GM23338 (cell line): ENCODE data around the gene RNASE8. TPM values are rescaled to one million over a fixed set of nuclear protein-coding genes. Genes with fewer than 3 reads are reported as not detected.

Source experiments
- ATAC-seq: fragments of 200-7000 bp; cut with Tn5 transposase; 3 replicates; pipeline ENCODE4 v1.9.1; 2020
- DNase-seq: peaks from one replicate; pipeline ENCODE4 v3.0.0-alpha.2; 2015; ENCODE audit warnings: low spot score
- H2AFZ ChIP-seq: fragments of 200-600 bp; sonication (generic); 2 replicates; pipeline ENCODE4 v1.8.0; 2016; ENCODE audit warnings: antibody characterized with exemption, mild to moderate bottlenecking, moderate library complexity
- H3F3A ChIP-seq: fragments of 200-600 bp; sonication (generic); replicated peaks from 2 replicates; pipeline ENCODE4 v1.8.0; 2017; ENCODE audit warnings: antibody characterized with exemption, mixed run types, low read depth
- H3K27ac ChIP-seq: fragments of 200-600 bp; sonication (generic); 2 replicates; pipeline ENCODE4 v1.6.1; 2016; ENCODE audit warnings: low read depth
- H3K27me3 ChIP-seq: fragments of 200-600 bp; sonication (generic); 2 replicates; pipeline ENCODE4 v1.8.0; 2016; ENCODE audit warnings: mild to moderate bottlenecking, mixed run types, moderate library complexity; ENCODE audit not compliant: insufficient read depth
- H3K36me3 ChIP-seq: fragments of 200-600 bp; sonication (generic); 2 replicates; pipeline ENCODE4 v1.8.0; 2016; ENCODE audit warnings: mild to moderate bottlenecking; ENCODE audit not compliant: insufficient read depth
- H3K4me1 ChIP-seq: fragments of 200-600 bp; sonication (generic); 2 replicates; pipeline ENCODE4 v1.8.0; 2016; ENCODE audit warnings: mild to moderate bottlenecking, moderate library complexity; ENCODE audit not compliant: insufficient read depth
- H3K4me2 ChIP-seq: fragments of 200-600 bp; sonication (generic); 2 replicates; pipeline ENCODE4 v1.7.1; 2017; ENCODE audit warnings: mixed run types
- H3K4me3 ChIP-seq: fragments of 200-600 bp; sonication (generic); 2 replicates; pipeline ENCODE4 v1.6.1; 2016; ENCODE audit warnings: mixed run types
- H3K79me2 ChIP-seq: fragments of 200-600 bp; sonication (generic); replicated peaks from 2 replicates; pipeline ENCODE4 v1.8.0; 2017; ENCODE audit warnings: mild to moderate bottlenecking; ENCODE audit not compliant: insufficient read depth
- H3K9me2 ChIP-seq: fragments of 200-600 bp; sonication (generic); 2 replicates; pipeline ENCODE4 v1.8.0; 2017; ENCODE audit not compliant: insufficient read depth
- H4K20me1 ChIP-seq: fragments of 200-600 bp; sonication (generic); replicated peaks from 2 replicates; pipeline ENCODE4 v1.8.0; 2017; ENCODE audit warnings: mild to moderate bottlenecking; ENCODE audit not compliant: insufficient read depth
- H3K27ac Mint-ChIP-seq: 2 replicates; pipeline ENCODE4 v1.8.0; 2020; ENCODE audit warnings: inconsistent platforms, mild to moderate bottlenecking, moderate library complexity, mixed read lengths
- H3K27me3 Mint-ChIP-seq: 3 replicates; pipeline ENCODE4 v1.8.0; 2022; ENCODE audit warnings: low read depth, mild to moderate bottlenecking, moderate library complexity, mixed read lengths, inconsistent platforms; ENCODE audit not compliant: insufficient read depth, poor library complexity
- H3K36me3 Mint-ChIP-seq: 3 replicates; pipeline ENCODE4 v1.8.0; 2021; ENCODE audit warnings: low read depth, mild to moderate bottlenecking, inconsistent platforms, moderate library complexity, mixed read lengths
- H3K4me1 Mint-ChIP-seq: 3 replicates; pipeline ENCODE4 v1.8.0; 2020; ENCODE audit warnings: mild to moderate bottlenecking, inconsistent platforms, mixed read lengths
- H3K4me3 Mint-ChIP-seq: 3 replicates; pipeline ENCODE4 v1.8.0; 2021; ENCODE audit warnings: moderate library complexity, mild to moderate bottlenecking, inconsistent platforms, mixed read lengths
- H3K9me3 Mint-ChIP-seq: 3 replicates; pipeline ENCODE4 v1.8.0; 2020; ENCODE audit warnings: moderate library complexity, mild to moderate bottlenecking, inconsistent platforms, mixed read lengths
- CREB1 ChIP-seq: fragments of 250-450 bp; sonication (Bioruptor Pico); IDR thresholded peaks from 2 replicates; pipeline ENCODE4 v1.5.0; 2020; ENCODE audit warnings: low read depth, mild to moderate bottlenecking, moderate library complexity
- CTCF ChIP-seq, 2 experiments: fragments of 200-600 bp in 1 of 2; sonication (generic) in 1 of 2; conservative IDR thresholded peaks; 2 replicates each; pipeline versions ENCODE4 v1.5.1 to v1.6.1; 2016 to 2017; ENCODE audit warnings: antibody characterized with exemption in 2 of 2, low read depth in 2 of 2, mild to moderate bottlenecking in 2 of 2, moderate library complexity in 1 of 2
- EZH2 ChIP-seq: fragments of 200-600 bp; sonication (generic); IDR thresholded peaks from one replicate; pipeline ENCODE4 v1.8.0; 2017; ENCODE audit warnings: antibody characterized with exemption, mild to moderate bottlenecking, low read depth; ENCODE audit not compliant: unreplicated experiment
- EZH2phosphoT487 ChIP-seq: fragments of 200-600 bp; sonication (generic); IDR thresholded peaks from one replicate; pipeline ENCODE4 v1.8.1; 2018; ENCODE audit warnings: antibody characterized with exemption; ENCODE audit not compliant: unreplicated experiment
- JUNB ChIP-seq: IDR thresholded peaks from one replicate; pipeline ENCODE4 v1.6.1; 2016; ENCODE audit warnings: antibody characterized with exemption; ENCODE audit not compliant: unreplicated experiment
- NANOG ChIP-seq: IDR thresholded peaks from 2 replicates; pipeline ENCODE4 v1.6.1; 2016; ENCODE audit warnings: antibody characterized with exemption, borderline replicate concordance
- POLR2AphosphoS5 ChIP-seq: IDR thresholded peaks from 2 replicates; pipeline ENCODE4 v1.6.1; 2016; ENCODE audit warnings: antibody characterized with exemption, low read depth
- REST ChIP-seq: IDR thresholded peaks from one replicate; pipeline ENCODE4 v1.6.1; 2018; ENCODE audit warnings: antibody characterized with exemption; ENCODE audit not compliant: unreplicated experiment
- STAT1 ChIP-seq: IDR thresholded peaks from one replicate; pipeline ENCODE4 v1.6.1; 2016; ENCODE audit warnings: antibody characterized with exemption; ENCODE audit not compliant: unreplicated experiment
- ZNF114 ChIP-seq: fragments of 250-450 bp; sonication (Bioruptor Pico); IDR thresholded peaks from 2 replicates; pipeline ENCODE4 v1.5.0; 2020; ENCODE audit warnings: mild to moderate bottlenecking, moderate library complexity
- ZNF331 ChIP-seq: fragments of 250-450 bp; sonication (Bioruptor Pico); IDR thresholded peaks from 2 replicates; pipeline ENCODE4 v1.5.0; 2020; ENCODE audit warnings: low read depth, mild to moderate bottlenecking, moderate library complexity
- ZNF462 ChIP-seq: fragments of 250-450 bp; sonication (Bioruptor Pico); IDR thresholded peaks from 2 replicates; pipeline ENCODE4 v1.5.0; 2020; ENCODE audit warnings: mild to moderate bottlenecking, moderate library complexity
- polyA plus RNA-seq: library from polyadenylated mRNA; unstranded; fragments of >200 nt; fragmentation: Nextera tagmentation; extraction: Ambion mirVana; gene quantifications from 2 replicates; pipeline ENCODE4 v1.2.1, GENCODE V29; 2016
- total RNA-seq: library from RNA; depleted of rRNA; stranded (reverse); fragments of >200 nt; shearing (Covaris generic); gene quantifications from 2 replicates; pipeline ENCODE4 v1.2.3, GENCODE V29; 2014
- TF ChIP-seq, protein P1 (sequence below): IDR thresholded peaks from 2 replicates; pipeline ENCODE4 v1.6.1; 2016; ENCODE audit warnings: antibody characterized with exemption

Gene RNASE8
- total and polyA plus RNA-seq, 2 experiments from 2014 or later, result not detected

- ATAC-seq, result peak; percentile 74
- Histone ChIP-seq H3K4me3 (no peak overlapping the region), H3K27me3 (no peaks in the 10 kb centered on the region), H3K4me1 (peaks cover 6% of the 10 kb centered on the region; the same call in 1 of the 2 replicates), H3K4me2 (no peak overlapping the region), H3F3A (no peaks in the 10 kb centered on the region), H4K20me1 (no peaks in the 10 kb centered on the region), H3K27ac (no peak overlapping the region), H3K9me2 (no peaks in the 10 kb centered on the region), H3K36me3 (no peaks in the 10 kb centered on the region), H2AFZ (peak overlapping the region; percentile 85), H3K79me2 (no peaks in the 10 kb centered on the region)
- no peaks in the 10 kb centered on the region for H3K9me3 Mint-ChIP-seq
- DNase-seq, result peak; percentile 26
- no peak overlapping the region for H3K4me3 Mint-ChIP-seq
- TF ChIP-seq CTCF (conservative IDR thresholded peaks at IDR 0.05; ENCODE audit: low read depth in 2 of 2) (no peak), JUNB (no peak), ZNF114 (CRISPR knock-in tag) (no peak), ZNF462 (CRISPR knock-in tag) (no peak), NANOG (no peak), ZNF331 (CRISPR knock-in tag) (no peak), REST (no peak), EZH2 (no peak), STAT1 (no peak), EZH2phosphoT487 (no peak), POLR2AphosphoS5 (no peak), CREB1 (CRISPR knock-in tag) (no peak)
- TF ChIP-seq, protein P1, sequence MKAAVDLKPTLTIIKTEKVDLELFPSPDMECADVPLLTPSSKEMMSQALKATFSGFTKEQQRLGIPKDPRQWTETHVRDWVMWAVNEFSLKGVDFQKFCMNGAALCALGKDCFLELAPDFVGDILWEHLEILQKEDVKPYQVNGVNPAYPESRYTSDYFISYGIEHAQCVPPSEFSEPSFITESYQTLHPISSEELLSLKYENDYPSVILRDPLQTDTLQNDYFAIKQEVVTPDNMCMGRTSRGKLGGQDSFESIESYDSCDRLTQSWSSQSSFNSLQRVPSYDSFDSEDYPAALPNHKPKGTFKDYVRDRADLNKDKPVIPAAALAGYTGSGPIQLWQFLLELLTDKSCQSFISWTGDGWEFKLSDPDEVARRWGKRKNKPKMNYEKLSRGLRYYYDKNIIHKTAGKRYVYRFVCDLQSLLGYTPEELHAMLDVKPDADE, result no peak
- peaks cover 5% of the 10 kb centered on the region for H3K27me3 Mint-ChIP-seq
- H3K36me3 Mint-ChIP-seq, result no peaks in the 10 kb centered on the region
- peaks cover 10% of the 10 kb centered on the region; the same call in 2 of the 3 replicates for H3K4me1 Mint-ChIP-seq
- no peak overlapping the region for H3K27ac Mint-ChIP-seq
Observed at GRCh38 chr14:21055432-21056117, 2.0 kb upstream of the RNASE8 start.
